ENCODE data around the gene BCR.

The BCR gene

GRCh38 chr22:23222033-23222792, 41.9 kb downstream of the BCR start:
- in situ Hi-C loops (cut with MboI; ENCODE audit: low pct_unique_long_range_greater_than_20kb, low sequenced_read_pairs, unreplicated experiment): no loop called here
- TF ChIP-seq, protein P1, sequence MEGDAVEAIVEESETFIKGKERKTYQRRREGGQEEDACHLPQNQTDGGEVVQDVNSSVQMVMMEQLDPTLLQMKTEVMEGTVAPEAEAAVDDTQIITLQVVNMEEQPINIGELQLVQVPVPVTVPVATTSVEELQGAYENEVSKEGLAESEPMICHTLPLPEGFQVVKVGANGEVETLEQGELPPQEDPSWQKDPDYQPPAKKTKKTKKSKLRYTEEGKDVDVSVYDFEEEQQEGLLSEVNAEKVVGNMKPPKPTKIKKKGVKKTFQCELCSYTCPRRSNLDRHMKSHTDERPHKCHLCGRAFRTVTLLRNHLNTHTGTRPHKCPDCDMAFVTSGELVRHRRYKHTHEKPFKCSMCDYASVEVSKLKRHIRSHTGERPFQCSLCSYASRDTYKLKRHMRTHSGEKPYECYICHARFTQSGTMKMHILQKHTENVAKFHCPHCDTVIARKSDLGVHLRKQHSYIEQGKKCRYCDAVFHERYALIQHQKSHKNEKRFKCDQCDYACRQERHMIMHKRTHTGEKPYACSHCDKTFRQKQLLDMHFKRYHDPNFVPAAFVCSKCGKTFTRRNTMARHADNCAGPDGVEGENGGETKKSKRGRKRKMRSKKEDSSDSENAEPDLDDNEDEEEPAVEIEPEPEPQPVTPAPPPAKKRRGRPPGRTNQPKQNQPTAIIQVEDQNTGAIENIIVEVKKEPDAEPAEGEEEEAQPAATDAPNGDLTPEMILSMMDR (IDR thresholded peaks at IDR 0.05; ENCODE audit: extremely low read depth, insufficient read depth, missing control alignments): no peak
- DNase-seq (ENCODE audit: low spot score): no peak

GRCh38 chr22:23222793-23223568, 42.7 kb downstream of the BCR start:
- DNase-seq (ENCODE audit: low spot score): no peak
- TF ChIP-seq, protein P1 (IDR thresholded peaks at IDR 0.05; ENCODE audit: extremely low read depth, insufficient read depth, missing control alignments): no peak
- in situ Hi-C loops (cut with MboI; ENCODE audit: low pct_unique_long_range_greater_than_20kb, low sequenced_read_pairs, unreplicated experiment): no loop called here

DNA sequence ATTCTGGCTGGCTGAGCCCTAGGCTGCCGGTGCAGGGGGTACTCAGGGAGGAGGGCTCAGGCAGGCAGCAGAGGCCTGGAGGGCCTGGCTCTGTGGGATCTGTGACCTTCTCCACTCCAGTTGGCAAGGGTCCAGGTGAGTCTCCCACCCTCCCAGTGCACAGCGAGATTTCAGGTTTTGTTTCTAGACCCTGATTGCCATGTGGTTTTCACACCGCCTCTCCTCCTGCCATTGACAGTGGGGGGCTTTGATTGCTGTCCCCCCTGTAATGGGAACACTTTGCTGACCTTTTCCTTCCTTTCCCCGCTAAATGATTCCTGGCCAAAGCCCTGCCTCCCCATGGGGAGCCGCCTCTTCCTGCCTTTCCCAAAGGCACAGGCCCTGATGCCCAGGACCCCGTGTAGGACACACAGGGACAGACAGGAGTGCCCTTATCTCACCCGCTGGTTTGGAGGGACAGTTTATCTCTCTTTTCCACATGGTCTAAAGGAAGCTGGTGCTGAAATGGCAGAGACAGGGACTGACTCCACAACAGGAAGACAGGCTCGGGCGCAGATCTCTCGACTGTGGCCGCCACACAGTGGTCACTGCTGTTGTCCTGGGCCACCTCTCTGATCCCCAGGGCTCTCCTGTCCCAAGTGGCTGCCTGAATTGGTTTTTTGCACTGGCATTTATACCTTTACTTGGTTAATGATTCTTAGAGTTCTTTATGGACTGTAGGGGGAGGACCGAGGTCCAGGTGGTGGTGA, 43.4 kb downstream of the BCR start:
- in situ Hi-C loops (cut with MboI; ENCODE audit: low pct_unique_long_range_greater_than_20kb, low sequenced_read_pairs, unreplicated experiment): no loop called here
- no peak for DNase-seq (ENCODE audit: low spot score)

GRCh38 chr22:23224846-23225245, 44.5 kb downstream of the BCR start:
- in situ Hi-C loops (cut with MboI; ENCODE audit: low pct_unique_long_range_greater_than_20kb, low sequenced_read_pairs, unreplicated experiment): no loop called here
- no peak for DNase-seq (ENCODE audit: low spot score)
- TF ChIP-seq, protein P1 (IDR thresholded peaks at IDR 0.05; ENCODE audit: extremely low read depth, insufficient read depth, missing control alignments): no peak

More for the DNA sequence above, 43.4 kb downstream of the BCR start:
- TF ChIP-seq, protein P1 (IDR thresholded peaks at IDR 0.05; ENCODE audit: extremely low read depth, insufficient read depth, missing control alignments): no peak

DNA sequence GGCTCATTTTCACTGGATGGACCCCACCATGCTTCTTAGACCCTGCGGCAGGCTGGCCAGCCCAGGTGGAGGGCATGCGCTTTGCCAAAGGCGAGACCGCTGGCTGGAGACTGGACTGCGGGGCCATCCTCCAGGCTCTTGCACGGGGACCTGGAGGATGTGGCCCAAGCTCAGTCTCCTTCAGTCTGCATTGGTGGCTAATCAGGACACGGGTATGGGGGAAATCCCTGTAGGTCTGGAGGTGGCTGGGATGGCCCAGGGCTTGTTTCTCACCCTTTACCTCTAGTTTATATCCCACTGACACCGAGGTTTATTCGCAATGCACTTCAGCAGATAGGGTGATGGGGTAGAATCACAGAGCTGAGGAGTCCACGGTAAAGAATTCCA, 45.0 kb downstream of the BCR start:
- no peak for DNase-seq (ENCODE audit: low spot score)
- in situ Hi-C loops (cut with MboI; ENCODE audit: low pct_unique_long_range_greater_than_20kb, low sequenced_read_pairs, unreplicated experiment): no loop called here
- TF ChIP-seq, protein P1 (IDR thresholded peaks at IDR 0.05; ENCODE audit: extremely low read depth, insufficient read depth, missing control alignments): no peak

DNA sequence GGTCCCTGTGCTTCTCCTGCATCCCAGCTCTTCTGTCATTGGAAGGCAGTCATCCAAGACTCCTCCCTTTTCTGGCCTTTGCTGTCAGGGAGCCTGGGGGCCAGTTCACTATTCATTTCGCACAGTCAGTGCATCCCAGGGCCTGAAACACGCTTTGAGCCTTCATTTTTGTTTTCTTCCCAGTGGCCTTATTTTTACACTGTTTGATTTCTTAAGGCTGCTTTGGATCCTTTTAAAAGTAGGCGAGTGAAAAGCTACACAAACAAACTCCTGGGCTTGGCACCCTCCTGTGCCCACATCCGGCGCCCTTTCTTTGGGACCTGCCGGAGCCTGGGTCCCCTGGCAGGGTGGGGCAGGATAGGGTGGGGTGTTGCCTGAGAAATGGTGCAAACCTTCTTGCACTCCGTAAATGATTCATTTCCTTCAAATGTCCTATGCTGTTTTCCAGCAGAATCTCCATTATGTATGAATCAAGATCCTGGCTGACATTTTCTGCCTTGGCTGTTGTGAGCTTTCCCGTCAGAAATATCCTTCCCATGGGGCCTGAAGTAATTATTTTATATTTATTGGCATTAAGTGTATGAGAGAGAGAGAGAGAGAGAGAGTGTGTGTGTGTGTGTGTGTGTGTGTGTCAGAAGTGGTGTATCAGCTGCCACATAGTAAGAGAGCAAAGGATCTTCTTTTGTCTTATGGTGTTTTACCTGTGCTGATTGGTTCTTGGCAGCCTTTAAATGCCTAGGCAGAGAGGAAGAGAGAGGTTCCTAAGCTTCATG, 45.6 kb downstream of the BCR start:
- in situ Hi-C loops (cut with MboI; ENCODE audit: low pct_unique_long_range_greater_than_20kb, low sequenced_read_pairs, unreplicated experiment): no loop called here
- no peak for DNase-seq (ENCODE audit: low spot score)
- TF ChIP-seq, protein P1 (IDR thresholded peaks at IDR 0.05; ENCODE audit: extremely low read depth, insufficient read depth, missing control alignments): no peak

Measured in GM13977 (cell line).